Measurements from ENCODE around the gene RXYLT1.

GRCh38 chr12:63811334-63811733 lies 31.6 kb downstream of the RXYLT1 start:
- TF ChIP-seq CTCF (IDR thresholded peaks at IDR 0.05) (no peak), POLR2A (IDR thresholded peaks at IDR 0.05) (no peak)
